OCI-LY3 (cell line): Measurements from ENCODE around the gene RPS6KC1.
"Not testable (repeated sequence)": the region's sequence is repeated elsewhere in the genome, so short reads cannot be mapped to it uniquely, and the experiment has no call there.

ENCODE experiments used
- H2AFZ ChIP-seq: fragments of 200-600, 300-600 bp; shearing (Covaris generic); 2 replicates; pipeline ENCODE4 v1.6.0; 2014; ENCODE audit warnings: antibody characterized with exemption, low read depth, low read length
- H3K27ac ChIP-seq: fragments of 200-600, 300-600 bp; sonication (generic); 2 replicates; pipeline ENCODE4 v1.5.1; 2014; ENCODE audit warnings: mild to moderate bottlenecking, low read length, moderate library complexity, mixed read lengths
- H3K27me3 ChIP-seq: fragments of 200-600, 300-600 bp; sonication (generic); 2 replicates; pipeline ENCODE4 v1.6.1; 2014; ENCODE audit warnings: low read depth, low read length, mixed read lengths
- H3K36me3 ChIP-seq: fragments of 200-600, 300-600 bp; sonication (generic); replicated peaks from 2 replicates; pipeline ENCODE3; 2014; ENCODE audit warnings: low read depth, low read length, mixed read lengths
- H3K4me1 ChIP-seq: fragments of 300-600, 200-600 bp; sonication (generic); 2 replicates; pipeline ENCODE4 v1.6.1; 2014; ENCODE audit warnings: low read length, mixed read lengths
- H3K4me2 ChIP-seq: fragments of 200-600, 300-600 bp; sonication (generic); 2 replicates; pipeline ENCODE4 v1.6.1; 2014; ENCODE audit warnings: low read length, mixed read lengths
- H3K4me3 ChIP-seq: fragments of 300-600, 200-600 bp; sonication (generic); 2 replicates; pipeline ENCODE4 v1.5.1; 2014; ENCODE audit warnings: antibody characterized with exemption, mild to moderate bottlenecking, low read length, moderate library complexity
- H3K79me2 ChIP-seq: fragments of 300-600, 200-600 bp; shearing (Covaris generic); 2 replicates; pipeline ENCODE4 v1.6.1; 2014; ENCODE audit warnings: mild to moderate bottlenecking, low read length, mixed read lengths
- H3K9ac ChIP-seq: fragments of 300-600, 200-600 bp; shearing (Covaris generic); 2 replicates; pipeline ENCODE4 v1.6.0; 2014; ENCODE audit warnings: mild to moderate bottlenecking, low read length, moderate library complexity
- H3K9me3 ChIP-seq: fragments of 200-600, 300-600 bp; shearing (Covaris generic); 2 replicates; pipeline ENCODE4 v1.6.1; 2014; ENCODE audit warnings: low read length, mixed read lengths; ENCODE audit not compliant: insufficient read depth
- H4K20me1 ChIP-seq: fragments of 200-600, 300-600 bp; sonication (generic); 2 replicates; pipeline ENCODE4 v1.6.1; 2016; ENCODE audit warnings: low read length, mixed read lengths; ENCODE audit not compliant: insufficient read depth
- EZH2phosphoT487 ChIP-seq: fragments of 200-600 bp; shearing (Covaris generic); IDR thresholded peaks from 2 replicates; pipeline ENCODE4 v1.6.1; 2018; ENCODE audit warnings: antibody characterized with exemption, mixed run types, low read depth
- TF ChIP-seq, protein P1 (sequence below): fragments of 200-600, 300-600 bp; sonication (generic); IDR thresholded peaks from 2 replicates; pipeline ENCODE4 v1.5.1; 2014; ENCODE audit warnings: antibody characterized with exemption, low read length, low read depth

Gene RPS6KC1

DNA sequence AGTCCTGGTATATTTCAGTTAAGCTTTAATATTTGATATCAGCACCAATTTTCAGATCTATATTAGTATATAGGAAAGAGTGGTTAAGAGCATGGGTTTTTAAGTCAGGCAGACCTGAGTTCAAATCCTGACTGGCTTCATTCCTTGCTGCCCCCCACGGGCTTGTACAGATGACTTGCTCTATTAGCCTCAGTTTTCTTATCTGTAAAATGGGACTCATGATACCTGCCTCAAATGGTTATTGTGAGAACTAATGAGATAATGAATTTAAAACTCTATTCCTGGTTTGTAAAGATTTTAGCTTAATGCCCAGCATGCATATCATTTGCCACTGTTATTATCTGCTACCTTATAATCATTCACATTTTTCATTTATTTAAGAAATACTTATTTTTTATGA lies 264.5 kb downstream of the RPS6KC1 start:
- Histone ChIP-seq H3K27me3 (no peaks in the 10 kb centered on the region), H3K27ac (no peak overlapping the region), H3K4me3 (no peak overlapping the region), H3K4me1 (no peaks in the 10 kb centered on the region), H4K20me1 (no peaks in the 10 kb centered on the region), H3K36me3 (no peaks in the 10 kb centered on the region), H3K4me2 (no peak overlapping the region), H3K9me3 (no peaks in the 10 kb centered on the region), H2AFZ (no peak overlapping the region), H3K9ac (no peak overlapping the region), H3K79me2 (no peaks in the 10 kb centered on the region)
- no peak for TF ChIP-seq EZH2phosphoT487
- TF ChIP-seq, protein P1, sequence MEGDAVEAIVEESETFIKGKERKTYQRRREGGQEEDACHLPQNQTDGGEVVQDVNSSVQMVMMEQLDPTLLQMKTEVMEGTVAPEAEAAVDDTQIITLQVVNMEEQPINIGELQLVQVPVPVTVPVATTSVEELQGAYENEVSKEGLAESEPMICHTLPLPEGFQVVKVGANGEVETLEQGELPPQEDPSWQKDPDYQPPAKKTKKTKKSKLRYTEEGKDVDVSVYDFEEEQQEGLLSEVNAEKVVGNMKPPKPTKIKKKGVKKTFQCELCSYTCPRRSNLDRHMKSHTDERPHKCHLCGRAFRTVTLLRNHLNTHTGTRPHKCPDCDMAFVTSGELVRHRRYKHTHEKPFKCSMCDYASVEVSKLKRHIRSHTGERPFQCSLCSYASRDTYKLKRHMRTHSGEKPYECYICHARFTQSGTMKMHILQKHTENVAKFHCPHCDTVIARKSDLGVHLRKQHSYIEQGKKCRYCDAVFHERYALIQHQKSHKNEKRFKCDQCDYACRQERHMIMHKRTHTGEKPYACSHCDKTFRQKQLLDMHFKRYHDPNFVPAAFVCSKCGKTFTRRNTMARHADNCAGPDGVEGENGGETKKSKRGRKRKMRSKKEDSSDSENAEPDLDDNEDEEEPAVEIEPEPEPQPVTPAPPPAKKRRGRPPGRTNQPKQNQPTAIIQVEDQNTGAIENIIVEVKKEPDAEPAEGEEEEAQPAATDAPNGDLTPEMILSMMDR: no peak

DNA sequence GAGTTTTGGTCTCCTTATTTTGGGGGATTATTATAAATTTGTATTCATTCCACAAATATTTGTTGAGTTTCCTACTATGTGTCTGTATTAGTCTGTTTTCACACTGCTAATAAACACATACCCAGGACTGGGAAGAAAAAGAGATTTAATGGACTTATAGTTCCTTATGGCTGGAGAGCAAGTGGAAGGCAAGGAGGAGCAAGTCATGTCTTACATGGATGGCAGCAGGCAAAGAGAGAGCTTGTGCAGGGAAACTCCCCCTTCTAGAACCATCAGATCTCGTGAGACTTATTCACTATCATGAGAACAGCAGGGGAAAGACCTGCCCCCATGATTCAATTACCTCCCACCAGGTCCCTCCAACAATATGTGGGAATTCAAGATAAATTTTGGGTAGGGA lies 267.4 kb downstream of the RPS6KC1 start:
- H3K4me1 ChIP-seq, H3K36me3 ChIP-seq, H3K9ac ChIP-seq, H3K9me3 ChIP-seq, H4K20me1 ChIP-seq, H3K27me3 ChIP-seq, H3K4me2 ChIP-seq, H3K4me3 ChIP-seq, H2AFZ ChIP-seq, H3K79me2 ChIP-seq, H3K27ac ChIP-seq: not testable (repeated sequence)

DNA sequence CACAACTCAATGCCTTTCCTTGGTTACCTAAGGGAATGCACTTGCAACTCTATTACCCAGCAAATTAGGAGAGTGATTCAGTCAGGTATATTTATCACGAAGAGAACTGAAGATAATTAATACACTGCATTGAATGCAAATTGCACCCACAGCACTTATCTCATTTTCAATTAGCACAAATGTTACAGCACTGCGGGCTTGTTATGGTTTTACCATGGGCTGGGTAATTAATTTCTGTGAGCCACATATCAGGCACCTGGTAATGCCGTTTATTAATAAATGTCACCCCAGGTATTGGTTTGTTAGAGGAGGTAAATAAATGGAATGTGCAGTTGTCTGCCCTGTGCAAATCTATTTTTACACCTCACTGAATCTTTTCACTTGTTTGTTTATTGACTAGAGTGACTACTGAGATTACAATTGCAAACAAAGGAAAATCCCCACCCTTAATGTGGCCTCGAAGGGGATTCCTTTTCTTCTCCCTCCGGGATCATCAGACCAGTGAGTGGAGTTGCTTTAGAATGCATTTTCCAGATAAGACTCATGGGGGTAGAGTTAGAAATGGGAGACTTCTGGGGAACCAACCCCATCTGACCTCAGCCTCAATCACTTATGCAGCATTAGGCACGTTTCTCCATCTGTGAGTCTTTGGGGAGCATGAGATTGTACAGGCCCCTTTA lies 269.3 kb downstream of the RPS6KC1 start:
- Histone ChIP-seq H3K9ac (no peak overlapping the region), H3K9me3 (no peaks in the 10 kb centered on the region), H2AFZ (no peak overlapping the region), H3K27ac (no peak overlapping the region), H3K4me3 (no peak overlapping the region), H3K36me3 (no peaks in the 10 kb centered on the region), H3K79me2 (no peaks in the 10 kb centered on the region), H3K4me1 (no peaks in the 10 kb centered on the region), H4K20me1 (no peaks in the 10 kb centered on the region), H3K27me3 (no peaks in the 10 kb centered on the region), H3K4me2 (no peak overlapping the region)
- TF ChIP-seq EZH2phosphoT487: no peak
- TF ChIP-seq, protein P1: no peak
